ENCODE results near the gene PI4KA. TPM values are rescaled to one million over a fixed set of nuclear protein-coding genes. Genes with fewer than 3 reads are reported as not detected.

PI4KA gene
- total and polyA plus RNA-seq, 2 donors: 32.5 to 64.0 TPM

- Histone ChIP-seq H3K36me3 (ENCODE audit: control insufficient read depth in 2 of 2, insufficient read depth in 2 of 2, low read length in 1 of 2) (peaks cover 62 to 82% of the 10 kb centered on the region in 2 donors), H3K9me3 (ENCODE audit: control insufficient read depth in 2 of 2, insufficient read depth in 1 of 2, low read length in 1 of 2) (no peaks in the 10 kb centered on the region)
These were observed 42.1 kb downstream of the PI4KA start for GRCh38 chr22:20816559-20816958.

GRCh38 chr22:20815477-20816050 lies 43.0 kb downstream of the PI4KA start:
- no peak overlapping the region for H3K27ac ChIP-seq (ENCODE audit: low read depth in 1 of 2, low read length in 1 of 2)
- DNase-seq (ENCODE audit: low read depth in 6 of 9, low spot score in 9 of 9): no peak
- peaks cover 63 to 76% of the 10 kb centered on the region in 2 donors for H3K36me3 ChIP-seq (ENCODE audit: control insufficient read depth in 2 of 2, insufficient read depth in 2 of 2, low read length in 1 of 2)
- no peaks in the 10 kb centered on the region for H3K27me3 ChIP-seq (ENCODE audit: control insufficient read depth in 2 of 2, insufficient read depth in 1 of 2, low read length in 1 of 2)
- no peaks in the 10 kb centered on the region for H3K9me3 ChIP-seq (ENCODE audit: control insufficient read depth in 2 of 2, insufficient read depth in 1 of 2, low read length in 1 of 2)
- WGBS: 97% methylated on average over 9 of the region's 9 CpGs
- peaks cover 2 to 9% of the 10 kb centered on the region in 2 donors for H3K4me1 ChIP-seq (ENCODE audit: control insufficient read depth in 2 of 2, insufficient read depth in 2 of 2, low read length in 2 of 2)
- no peak overlapping the region for H3K4me3 ChIP-seq (ENCODE audit: low read length in 2 of 2)

More at GRCh38 chr22:20816559-20816958, 42.1 kb downstream of the PI4KA start:
- no peak overlapping the region for H3K4me3 ChIP-seq (ENCODE audit: low read length in 2 of 2)
- DNase-seq (ENCODE audit: low read depth in 6 of 9, low spot score in 9 of 9): no peak
- H3K27ac ChIP-seq (ENCODE audit: low read depth in 1 of 2, low read length in 1 of 2): no peak overlapping the region
- no peaks in the 10 kb centered on the region for H3K4me1 ChIP-seq (ENCODE audit: control insufficient read depth in 2 of 2, insufficient read depth in 2 of 2, low read length in 2 of 2)
- WGBS: 94% methylated on average over 6 of the region's 6 CpGs
- H3K27me3 ChIP-seq (ENCODE audit: control insufficient read depth in 2 of 2, insufficient read depth in 1 of 2, low read length in 1 of 2): no peaks in the 10 kb centered on the region

- 94% methylated on average over 5 of the region's 5 CpGs for WGBS
- DNase-seq (ENCODE audit: low read depth in 6 of 9, low spot score in 9 of 9): no peak
- no peak overlapping the region for H3K27ac ChIP-seq (ENCODE audit: low read depth in 1 of 2, low read length in 1 of 2)
- H3K4me1 ChIP-seq (ENCODE audit: control insufficient read depth in 2 of 2, insufficient read depth in 2 of 2, low read length in 2 of 2): peaks cover 2 to 21% of the 10 kb centered on the region in 2 donors
- H3K9me3 ChIP-seq (ENCODE audit: control insufficient read depth in 2 of 2, insufficient read depth in 1 of 2, low read length in 1 of 2): no peaks in the 10 kb centered on the region
- no peaks in the 10 kb centered on the region for H3K27me3 ChIP-seq (ENCODE audit: control insufficient read depth in 2 of 2, insufficient read depth in 1 of 2, low read length in 1 of 2)
- peaks cover 62 to 71% of the 10 kb centered on the region in 2 donors for H3K36me3 ChIP-seq (ENCODE audit: control insufficient read depth in 2 of 2, insufficient read depth in 2 of 2, low read length in 1 of 2)
- H3K4me3 ChIP-seq (ENCODE audit: low read length in 2 of 2): no peak overlapping the region
These were observed 44.3 kb downstream of the PI4KA start for GRCh38 chr22:20814221-20814808.

GRCh38 chr22:20813056-20813455 lies 45.6 kb downstream of the PI4KA start:
- 97% methylated on average over 4 of the region's 4 CpGs for WGBS
- DNase-seq (ENCODE audit: low read depth in 6 of 9, low spot score in 9 of 9): no peak
- Histone ChIP-seq H3K27me3 (ENCODE audit: control insufficient read depth in 2 of 2, insufficient read depth in 1 of 2, low read length in 1 of 2) (no peaks in the 10 kb centered on the region), H3K4me1 (ENCODE audit: control insufficient read depth in 2 of 2, insufficient read depth in 2 of 2, low read length in 2 of 2) (peaks cover 2 to 21% of the 10 kb centered on the region in 2 donors), H3K9me3 (ENCODE audit: control insufficient read depth in 2 of 2, insufficient read depth in 1 of 2, low read length in 1 of 2) (no peaks in the 10 kb centered on the region), H3K27ac (ENCODE audit: low read depth in 1 of 2, low read length in 1 of 2) (no peak overlapping the region), H3K4me3 (ENCODE audit: low read length in 2 of 2) (no peak overlapping the region), H3K36me3 (ENCODE audit: control insufficient read depth in 2 of 2, insufficient read depth in 2 of 2, low read length in 1 of 2) (peaks cover 58 to 67% of the 10 kb centered on the region in 2 donors)

- no peak overlapping the region for H3K27ac ChIP-seq (ENCODE audit: low read depth in 1 of 2, low read length in 1 of 2)
- H3K4me1 ChIP-seq (ENCODE audit: control insufficient read depth in 2 of 2, insufficient read depth in 2 of 2, low read length in 2 of 2): peaks cover 2 to 21% of the 10 kb centered on the region in 2 donors
- H3K27me3 ChIP-seq (ENCODE audit: control insufficient read depth in 2 of 2, insufficient read depth in 1 of 2, low read length in 1 of 2): no peaks in the 10 kb centered on the region
- 98% methylated on average over 5 of the region's 5 CpGs for WGBS
- DNase-seq (ENCODE audit: low read depth in 6 of 9, low spot score in 9 of 9): no peak
- no peaks in the 10 kb centered on the region for H3K9me3 ChIP-seq (ENCODE audit: control insufficient read depth in 2 of 2, insufficient read depth in 1 of 2, low read length in 1 of 2)
- peaks cover 60 to 67% of the 10 kb centered on the region in 2 donors for H3K36me3 ChIP-seq (ENCODE audit: control insufficient read depth in 2 of 2, insufficient read depth in 2 of 2, low read length in 1 of 2)
- H3K4me3 ChIP-seq (ENCODE audit: low read length in 2 of 2): no peak overlapping the region
These were observed 46.5 kb downstream of the PI4KA start for GRCh38 chr22:20811971-20812660.

- Histone ChIP-seq H3K4me3 (ENCODE audit: low read length in 2 of 2) (no peak overlapping the region), H3K27me3 (ENCODE audit: control insufficient read depth in 2 of 2, insufficient read depth in 1 of 2, low read length in 1 of 2) (no peaks in the 10 kb centered on the region), H3K4me1 (ENCODE audit: control insufficient read depth in 2 of 2, insufficient read depth in 2 of 2, low read length in 2 of 2) (peaks cover 2 to 21% of the 10 kb centered on the region in 2 donors), H3K9me3 (ENCODE audit: control insufficient read depth in 2 of 2, insufficient read depth in 1 of 2, low read length in 1 of 2) (no peaks in the 10 kb centered on the region), H3K27ac (ENCODE audit: low read depth in 1 of 2, low read length in 1 of 2) (peak overlapping the region; percentile 1 to 87), H3K36me3 (ENCODE audit: control insufficient read depth in 2 of 2, insufficient read depth in 2 of 2, low read length in 1 of 2) (peaks cover 59 to 67% of the 10 kb centered on the region in 2 donors)
- WGBS: 86% methylated on average over 1 of the region's 1 CpG
- DNase-seq (ENCODE audit: low read depth in 6 of 9, low spot score in 9 of 9): peak in 3 of 9 donors; percentile 7 to 31 (median 9)
These were observed 47.4 kb downstream of the PI4KA start for GRCh38 chr22:20811171-20811570.

- Histone ChIP-seq H3K9me3 (ENCODE audit: control insufficient read depth in 2 of 2, insufficient read depth in 1 of 2, low read length in 1 of 2) (no peaks in the 10 kb centered on the region), H3K27me3 (ENCODE audit: control insufficient read depth in 2 of 2, insufficient read depth in 1 of 2, low read length in 1 of 2) (no peaks in the 10 kb centered on the region), H3K4me1 (ENCODE audit: control insufficient read depth in 2 of 2, insufficient read depth in 2 of 2, low read length in 2 of 2) (peaks cover 2 to 21% of the 10 kb centered on the region in 2 donors), H3K27ac (ENCODE audit: low read depth in 1 of 2, low read length in 1 of 2) (peak overlapping the region in 1 of 2 donors; percentile 87), H3K4me3 (ENCODE audit: low read length in 2 of 2) (no peak overlapping the region), H3K36me3 (ENCODE audit: control insufficient read depth in 2 of 2, insufficient read depth in 2 of 2, low read length in 1 of 2) (peaks cover 55 to 68% of the 10 kb centered on the region in 2 donors)
- WGBS: 55% methylated on average over 9 of the region's 9 CpGs
- DNase-seq (ENCODE audit: low read depth in 6 of 9, low spot score in 9 of 9): peak; percentile 34 to 90 (median 65)
These were observed 48.0 kb downstream of the PI4KA start for GRCh38 chr22:20810645-20811044.

- Histone ChIP-seq H3K4me1 (ENCODE audit: control insufficient read depth in 2 of 2, insufficient read depth in 2 of 2, low read length in 2 of 2) (peaks cover 2 to 21% of the 10 kb centered on the region in 2 donors), H3K36me3 (ENCODE audit: control insufficient read depth in 2 of 2, insufficient read depth in 2 of 2, low read length in 1 of 2) (peaks cover 59 to 70% of the 10 kb centered on the region in 2 donors), H3K9me3 (ENCODE audit: control insufficient read depth in 2 of 2, insufficient read depth in 1 of 2, low read length in 1 of 2) (no peaks in the 10 kb centered on the region), H3K4me3 (ENCODE audit: low read length in 2 of 2) (no peak overlapping the region), H3K27me3 (ENCODE audit: control insufficient read depth in 2 of 2, insufficient read depth in 1 of 2, low read length in 1 of 2) (no peaks in the 10 kb centered on the region), H3K27ac (ENCODE audit: low read depth in 1 of 2, low read length in 1 of 2) (peak overlapping the region in 1 of 2 donors; percentile 37)
- 93% methylated on average over 6 of the region's 6 CpGs for WGBS
- DNase-seq (ENCODE audit: low read depth in 6 of 9, low spot score in 9 of 9): no peak
These were observed 48.9 kb downstream of the PI4KA start for GRCh38 chr22:20809538-20810185.

GRCh38 chr22:20808844-20809243 lies 49.8 kb downstream of the PI4KA start:
- no peak for DNase-seq (ENCODE audit: low read depth in 6 of 9, low spot score in 9 of 9)
- peaks cover 2 to 21% of the 10 kb centered on the region in 2 donors for H3K4me1 ChIP-seq (ENCODE audit: control insufficient read depth in 2 of 2, insufficient read depth in 2 of 2, low read length in 2 of 2)
- H3K27ac ChIP-seq (ENCODE audit: low read depth in 1 of 2, low read length in 1 of 2): no peak overlapping the region
- no peak overlapping the region for H3K4me3 ChIP-seq (ENCODE audit: low read length in 2 of 2)
- peaks cover 67 to 73% of the 10 kb centered on the region in 2 donors for H3K36me3 ChIP-seq (ENCODE audit: control insufficient read depth in 2 of 2, insufficient read depth in 2 of 2, low read length in 1 of 2)
- WGBS: 82% methylated on average over 4 of the region's 4 CpGs
- no peaks in the 10 kb centered on the region for H3K27me3 ChIP-seq (ENCODE audit: control insufficient read depth in 2 of 2, insufficient read depth in 1 of 2, low read length in 1 of 2)
- H3K9me3 ChIP-seq (ENCODE audit: control insufficient read depth in 2 of 2, insufficient read depth in 1 of 2, low read length in 1 of 2): no peaks in the 10 kb centered on the region

Data from thymus (tissue), 11 donors.